Nephron (organoid): ENCODE results near the gene ANO1.
"Not testable (repeated sequence)": the region's sequence is repeated elsewhere in the genome, so short reads cannot be mapped to it uniquely, and the experiment has no call there.

Experiments used
- H3K27ac Mint-ChIP-seq, 3 experiments: 2 replicates each; pipeline ENCODE4 v1.8.0; 2020; ENCODE audit warnings: mixed read lengths in 3 of 3, mild to moderate bottlenecking in 2 of 3, moderate library complexity in 1 of 3
- H3K27me3 Mint-ChIP-seq: 2 replicates; pipeline ENCODE4 v1.8.0; 2021; ENCODE audit warnings: low read depth, mild to moderate bottlenecking, moderate library complexity, mixed read lengths
- H3K36me3 Mint-ChIP-seq: 2 replicates; pipeline ENCODE4 v1.8.0; 2020; ENCODE audit warnings: low read depth, mixed read lengths
- H3K4me1 Mint-ChIP-seq: 2 replicates; pipeline ENCODE4 v1.8.0; 2020; ENCODE audit warnings: mixed read lengths
- H3K4me3 Mint-ChIP-seq, 3 experiments: 2 replicates each; pipeline ENCODE4 v1.8.0; 2020; ENCODE audit warnings: mild to moderate bottlenecking in 3 of 3, mixed read lengths in 3 of 3, moderate library complexity in 2 of 3
- H3K9me3 Mint-ChIP-seq: 2 replicates; pipeline ENCODE4 v1.8.0; 2020; ENCODE audit warnings: mixed read lengths
- CTCF ChIP-seq, 3 experiments: fragments of 200-600 bp; sonication (generic); IDR thresholded peaks; one replicate each; pipeline ENCODE4 v1.5.0; 2021; ENCODE audit warnings: antibody characterized with exemption in 3 of 3; ENCODE audit not compliant: unreplicated experiment in 3 of 3

ANO1 gene

GRCh38 chr11:70207531-70208131 is 129.5 kb downstream of the ANO1 start:
- H3K36me3 Mint-ChIP-seq = peaks cover 29% of the 10 kb centered on the region
- no peaks in the 10 kb centered on the region for H3K27me3 Mint-ChIP-seq

GRCh38 chr11:70209391-70209912 is 131.3 kb downstream of the ANO1 start:
- Mint-ChIP-seq H3K9me3 (no peaks in the 10 kb centered on the region), H3K4me1 (peaks cover 15% of the 10 kb centered on the region)

More at GRCh38 chr11:70207531-70208131, 129.5 kb downstream of the ANO1 start:
- H3K4me3 Mint-ChIP-seq = peak overlapping the region in 2 of 3 experiments; percentile 48 to 59
- TF ChIP-seq CTCF (IDR thresholded peaks at IDR 0.05; ENCODE audit: unreplicated experiment in 3 of 3) = no peak
- peaks cover 23% of the 10 kb centered on the region for H3K4me1 Mint-ChIP-seq
- no peak overlapping the region for H3K27ac Mint-ChIP-seq
- H3K9me3 Mint-ChIP-seq = no peaks in the 10 kb centered on the region

GRCh38 chr11:70210051-70210501 is 132.0 kb downstream of the ANO1 start:
- peaks cover 10% of the 10 kb centered on the region for H3K4me1 Mint-ChIP-seq
- no peaks in the 10 kb centered on the region for H3K9me3 Mint-ChIP-seq
- no peaks in the 10 kb centered on the region for H3K27me3 Mint-ChIP-seq
- H3K4me3 Mint-ChIP-seq = no peak overlapping the region
- no peak for TF ChIP-seq CTCF (IDR thresholded peaks at IDR 0.05; ENCODE audit: unreplicated experiment in 3 of 3)
- peak overlapping the region in 1 of 3 experiments; percentile 12 for H3K27ac Mint-ChIP-seq
- H3K36me3 Mint-ChIP-seq = peaks cover 29% of the 10 kb centered on the region

More at GRCh38 chr11:70209391-70209912, 131.3 kb downstream of the ANO1 start:
- Mint-ChIP-seq H3K27ac (no peak overlapping the region), H3K36me3 (peaks cover 29% of the 10 kb centered on the region), H3K4me3 (peak overlapping the region in 1 of 3 experiments; percentile 20), H3K27me3 (no peaks in the 10 kb centered on the region)
- TF ChIP-seq CTCF (IDR thresholded peaks at IDR 0.05; ENCODE audit: unreplicated experiment in 3 of 3) = no peak

- peaks cover 29% of the 10 kb centered on the region for H3K36me3 Mint-ChIP-seq
These were observed 132.4 kb downstream of the ANO1 start for GRCh38 chr11:70210530-70210929.

GRCh38 chr11:70212227-70212811 is 134.2 kb downstream of the ANO1 start:
- H3K27ac Mint-ChIP-seq = no peak overlapping the region
- H3K36me3 Mint-ChIP-seq = peaks cover 21% of the 10 kb centered on the region
- no peaks in the 10 kb centered on the region for H3K4me1 Mint-ChIP-seq
- no peak overlapping the region for H3K4me3 Mint-ChIP-seq
- H3K27me3 Mint-ChIP-seq = no peaks in the 10 kb centered on the region
- no peaks in the 10 kb centered on the region for H3K9me3 Mint-ChIP-seq
- no peak for TF ChIP-seq CTCF (IDR thresholded peaks at IDR 0.05; ENCODE audit: unreplicated experiment in 3 of 3)

More at GRCh38 chr11:70210530-70210929, 132.4 kb downstream of the ANO1 start:
- no peaks in the 10 kb centered on the region for H3K27me3 Mint-ChIP-seq
- no peak for TF ChIP-seq CTCF (IDR thresholded peaks at IDR 0.05; ENCODE audit: unreplicated experiment in 3 of 3)
- H3K4me3 Mint-ChIP-seq = no peak overlapping the region
- no peaks in the 10 kb centered on the region for H3K9me3 Mint-ChIP-seq
- H3K27ac Mint-ChIP-seq = no peak overlapping the region
- H3K4me1 Mint-ChIP-seq = peaks cover 7% of the 10 kb centered on the region

GRCh38 chr11:70217388-70217787 is 139.3 kb downstream of the ANO1 start:
- not testable (repeated sequence) for H3K36me3 Mint-ChIP-seq, H3K4me3 Mint-ChIP-seq, H3K4me1 Mint-ChIP-seq, H3K27ac Mint-ChIP-seq, H3K9me3 Mint-ChIP-seq, H3K27me3 Mint-ChIP-seq

- H3K27ac Mint-ChIP-seq, H3K4me1 Mint-ChIP-seq, H3K36me3 Mint-ChIP-seq, H3K9me3 Mint-ChIP-seq, H3K27me3 Mint-ChIP-seq, H3K4me3 Mint-ChIP-seq: not testable (repeated sequence)
These were observed 140.0 kb downstream of the ANO1 start for GRCh38 chr11:70218076-70218475.
